ENCODE measurements around the gene HDHD5. TPM values are rescaled to one million over a fixed set of nuclear protein-coding genes. Genes with fewer than 3 reads are reported as not detected.

HDHD5 gene
- total RNA-seq, 4 donors from 2014 or later = 29.9 to 45.1 (median 38.8) TPM

GRCh38 chr22:17107547-17107810 lies 51.6 kb downstream of the HDHD5 start:
- WGBS = 81% methylated on average over 6 of the region's 6 CpGs
- Histone ChIP-seq H3K9me3 (no peaks in the 10 kb centered on the region), H3K27me3 (no peaks in the 10 kb centered on the region), H3K4me1 (no peaks in the 10 kb centered on the region), H3K4me3 (no peak overlapping the region), H3K27ac (replicated peaks in 1 of 4) (no peak overlapping the region), H3K36me3 (peaks cover 13 to 73% (median 68%) of the 10 kb centered on the region in 4 donors)
- TF ChIP-seq, protein P1, sequence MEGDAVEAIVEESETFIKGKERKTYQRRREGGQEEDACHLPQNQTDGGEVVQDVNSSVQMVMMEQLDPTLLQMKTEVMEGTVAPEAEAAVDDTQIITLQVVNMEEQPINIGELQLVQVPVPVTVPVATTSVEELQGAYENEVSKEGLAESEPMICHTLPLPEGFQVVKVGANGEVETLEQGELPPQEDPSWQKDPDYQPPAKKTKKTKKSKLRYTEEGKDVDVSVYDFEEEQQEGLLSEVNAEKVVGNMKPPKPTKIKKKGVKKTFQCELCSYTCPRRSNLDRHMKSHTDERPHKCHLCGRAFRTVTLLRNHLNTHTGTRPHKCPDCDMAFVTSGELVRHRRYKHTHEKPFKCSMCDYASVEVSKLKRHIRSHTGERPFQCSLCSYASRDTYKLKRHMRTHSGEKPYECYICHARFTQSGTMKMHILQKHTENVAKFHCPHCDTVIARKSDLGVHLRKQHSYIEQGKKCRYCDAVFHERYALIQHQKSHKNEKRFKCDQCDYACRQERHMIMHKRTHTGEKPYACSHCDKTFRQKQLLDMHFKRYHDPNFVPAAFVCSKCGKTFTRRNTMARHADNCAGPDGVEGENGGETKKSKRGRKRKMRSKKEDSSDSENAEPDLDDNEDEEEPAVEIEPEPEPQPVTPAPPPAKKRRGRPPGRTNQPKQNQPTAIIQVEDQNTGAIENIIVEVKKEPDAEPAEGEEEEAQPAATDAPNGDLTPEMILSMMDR (IDR thresholded peaks at IDR 0.05) = no peak
- TF ChIP-seq EP300 (IDR thresholded peaks at IDR 0.05) (no peak), POLR2AphosphoS5 (IDR thresholded peaks at IDR 0.05) (no peak), POLR2A (IDR thresholded peaks at IDR 0.05; ENCODE audit: low read depth) (no peak)
- DNase-seq (ENCODE audit: extremely low spot score) = no peak
- intact Hi-C loops (cut with DNase I) = no loop called here

DNA sequence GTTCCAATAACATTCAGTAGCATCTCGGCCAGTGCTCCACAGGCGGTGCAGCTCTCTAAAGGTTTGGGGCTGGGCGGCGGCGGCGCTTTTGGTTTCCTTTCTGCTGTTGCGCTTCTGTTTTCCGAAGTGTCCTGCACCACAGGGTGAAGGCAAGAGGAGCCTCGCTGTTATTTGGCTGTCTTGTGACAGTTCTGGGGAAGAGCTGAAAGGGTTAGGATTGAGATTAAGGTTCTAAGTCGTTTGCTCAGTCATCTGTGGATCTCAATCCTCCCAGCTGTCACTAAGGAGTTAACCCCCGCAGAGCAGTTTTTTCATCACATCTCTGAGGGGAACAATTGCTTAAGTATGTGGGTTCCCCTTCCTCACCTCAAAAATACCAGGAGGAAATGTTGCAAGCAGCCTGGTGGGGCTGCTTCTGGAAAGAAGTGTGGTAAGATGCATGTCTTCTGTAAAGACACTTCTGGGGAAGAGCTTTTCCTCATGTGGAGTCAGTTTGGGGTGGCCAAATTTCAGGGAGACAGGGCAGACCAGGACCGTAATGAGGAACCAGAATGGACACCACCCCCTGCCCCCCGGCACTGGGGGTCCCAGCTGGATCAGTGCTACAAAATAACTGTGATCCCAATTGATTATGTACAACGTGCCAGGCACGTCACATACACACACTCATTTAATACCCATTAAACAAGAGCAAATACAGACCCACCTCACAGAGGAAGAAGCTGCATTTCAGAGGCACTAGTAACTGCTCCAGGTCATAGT lies 52.1 kb downstream of the HDHD5 start:
- Histone ChIP-seq H3K36me3 (peaks cover 18 to 78% (median 73%) of the 10 kb centered on the region in 4 donors), H3K4me3 (no peak overlapping the region), H3K9me3 (no peaks in the 10 kb centered on the region), H3K4me1 (peaks cover 0 to 3% (median 0%) of the 10 kb centered on the region in 4 donors), H3K27ac (replicated peaks in 1 of 4) (no peak overlapping the region), H3K27me3 (no peaks in the 10 kb centered on the region)
- intact Hi-C loops (cut with DNase I) = no loop called here
- 61% methylated on average over 15 of the region's 15 CpGs for WGBS
- TF ChIP-seq POLR2A (IDR thresholded peaks at IDR 0.05; ENCODE audit: low read depth) (no peak), EP300 (IDR thresholded peaks at IDR 0.05) (no peak)
- TF ChIP-seq, protein P1 (IDR thresholded peaks at IDR 0.05) = no peak
- no peak for DNase-seq (ENCODE audit: extremely low spot score)

GRCh38 chr22:17106161-17106784 lies 52.8 kb downstream of the HDHD5 start:
- peaks cover 0 to 4% (median 0%) of the 10 kb centered on the region in 4 donors for H3K4me1 ChIP-seq
- no peak for DNase-seq (ENCODE audit: extremely low spot score)
- no peaks in the 10 kb centered on the region for H3K27me3 ChIP-seq
- intact Hi-C loops (cut with DNase I) = no loop called here
- 75% methylated on average over 12 of the region's 12 CpGs for WGBS
- TF ChIP-seq, protein P1 (IDR thresholded peaks at IDR 0.05) = no peak
- no peak for TF ChIP-seq POLR2AphosphoS5 (IDR thresholded peaks at IDR 0.05)
- TF ChIP-seq POLR2A (IDR thresholded peaks at IDR 0.05; ENCODE audit: low read depth) = no peak
- no peak for TF ChIP-seq EP300 (IDR thresholded peaks at IDR 0.05)
- H3K27ac ChIP-seq (replicated peaks in 1 of 4) = no peak overlapping the region
- no peak overlapping the region for H3K4me3 ChIP-seq
- peaks cover 25 to 85% (median 80%) of the 10 kb centered on the region in 4 donors for H3K36me3 ChIP-seq
- no peaks in the 10 kb centered on the region for H3K9me3 ChIP-seq

DNA sequence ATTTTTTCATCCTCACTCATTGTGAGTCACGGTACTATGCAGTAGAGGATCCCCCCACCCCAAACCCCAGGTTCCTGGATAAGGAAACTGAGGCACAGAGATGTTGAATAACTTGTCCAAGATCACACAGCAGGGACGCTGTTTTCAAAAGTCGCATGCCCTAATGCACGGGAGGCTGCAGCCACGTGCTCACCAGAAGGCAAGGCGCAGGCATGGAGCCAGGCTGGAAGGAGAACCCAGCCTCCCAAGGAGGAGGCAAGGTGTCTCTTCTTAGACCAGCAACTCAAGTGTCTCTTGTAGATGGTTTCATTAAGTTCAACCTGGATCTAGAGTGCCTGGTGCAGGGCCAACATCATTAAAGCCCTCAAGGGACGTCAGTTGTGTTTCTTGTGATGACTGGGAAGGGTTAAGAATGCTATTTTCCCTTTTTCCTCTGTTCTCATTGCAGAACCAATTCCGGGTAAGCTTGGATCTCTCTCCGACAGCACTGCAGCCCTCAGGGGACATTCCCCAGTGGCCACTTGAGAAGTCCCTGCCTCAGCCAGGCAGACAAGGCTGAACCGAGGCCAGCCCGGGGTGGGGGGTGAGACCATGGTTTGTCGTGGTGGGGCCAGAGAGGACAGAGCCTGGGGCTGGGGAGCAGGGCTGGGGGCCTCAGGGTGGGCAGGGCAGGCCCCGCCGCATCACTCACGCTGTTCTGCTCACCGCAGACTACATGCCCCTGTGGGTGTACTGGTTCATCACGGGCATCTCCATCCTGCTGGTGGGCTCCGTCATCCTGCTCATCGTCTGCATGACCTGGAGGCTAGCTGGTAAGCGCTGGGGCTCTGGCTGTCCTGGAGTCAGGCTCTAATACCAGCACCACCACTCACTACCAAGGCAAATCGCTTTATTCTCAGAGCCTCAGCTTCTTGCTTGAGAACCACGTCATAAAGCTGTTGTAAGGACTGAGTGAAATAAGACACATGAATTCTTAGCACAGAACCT lies 53.6 kb downstream of the HDHD5 start:
- Histone ChIP-seq H3K4me3 (no peak overlapping the region), H3K36me3 (peaks cover 30 to 93% (median 88%) of the 10 kb centered on the region in 4 donors), H3K27ac (replicated peaks in 1 of 4) (no peak overlapping the region), H3K9me3 (no peaks in the 10 kb centered on the region), H3K27me3 (no peaks in the 10 kb centered on the region), H3K4me1 (peaks cover 0 to 4% (median 0%) of the 10 kb centered on the region in 4 donors)
- intact Hi-C loops (cut with DNase I) = no loop called here
- WGBS = 82% methylated on average over 18 of the region's 22 CpGs
- TF ChIP-seq, protein P1 (IDR thresholded peaks at IDR 0.05) = no peak
- TF ChIP-seq POLR2A (IDR thresholded peaks at IDR 0.05; ENCODE audit: low read depth) = no peak
- no peak for TF ChIP-seq POLR2AphosphoS5 (IDR thresholded peaks at IDR 0.05)
- TF ChIP-seq EP300 (IDR thresholded peaks at IDR 0.05) = no peak
- no peak for DNase-seq (ENCODE audit: extremely low spot score)
